HG03175 (cell line): ENCODE results near the gene ADGRF1.
A peak's percentile ranks its signal among the peaks of the same experiment; 100 is the strongest.
"Not testable (repeated sequence)": the region's sequence is repeated elsewhere in the genome, so short reads cannot be mapped to it uniquely, and the experiment has no call there.

ENCODE experiments used
- ATAC-seq: cut with Tn5 transposase; IDR thresholded peaks from one replicate; pipeline ENCODE4 v1.9.1; 2021; ENCODE audit warnings: mild to moderate bottlenecking, moderate library complexity; ENCODE audit not compliant: unreplicated experiment

Gene ADGRF1

DNA sequence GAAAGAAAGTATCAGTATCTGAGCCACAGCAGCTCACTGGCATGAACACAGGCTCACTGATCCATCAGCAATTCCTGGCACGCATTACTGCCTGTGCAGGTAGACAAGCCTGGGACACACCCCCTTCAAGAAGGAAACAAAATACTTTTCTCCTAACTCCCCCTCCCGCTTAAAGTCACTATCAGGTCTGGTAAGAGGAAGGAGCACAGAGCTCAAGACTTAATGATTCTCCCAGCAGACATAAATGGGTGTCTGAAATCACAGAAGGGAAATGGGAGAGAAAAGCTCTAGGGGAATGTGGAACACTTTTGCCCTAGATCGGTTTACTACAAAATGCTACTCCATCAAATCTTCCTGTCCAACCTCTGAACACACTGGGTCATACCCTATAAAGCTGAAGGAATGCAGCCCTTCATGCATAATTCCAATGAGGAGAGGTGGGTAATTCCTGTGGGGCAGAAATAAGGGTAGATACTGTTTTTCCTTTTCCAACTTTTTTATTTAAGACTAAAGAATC lies at the start of gene ADGRF1:
Gene ADGRF1 (minus strand): TSS at position 58 of the 517 bp plus-strand sequence. CDS start 13,271 bp downstream, outside the sequence.
- ATAC-seq = no peak

GRCh38 chr6:47090881-47091280 lies 48.7 kb upstream of the ADGRF1 start:
- no peak for ATAC-seq

- ATAC-seq = not testable (repeated sequence)
These were observed 47.3 kb upstream of the ADGRF1 start for GRCh38 chr6:47089473-47089872.

DNA sequence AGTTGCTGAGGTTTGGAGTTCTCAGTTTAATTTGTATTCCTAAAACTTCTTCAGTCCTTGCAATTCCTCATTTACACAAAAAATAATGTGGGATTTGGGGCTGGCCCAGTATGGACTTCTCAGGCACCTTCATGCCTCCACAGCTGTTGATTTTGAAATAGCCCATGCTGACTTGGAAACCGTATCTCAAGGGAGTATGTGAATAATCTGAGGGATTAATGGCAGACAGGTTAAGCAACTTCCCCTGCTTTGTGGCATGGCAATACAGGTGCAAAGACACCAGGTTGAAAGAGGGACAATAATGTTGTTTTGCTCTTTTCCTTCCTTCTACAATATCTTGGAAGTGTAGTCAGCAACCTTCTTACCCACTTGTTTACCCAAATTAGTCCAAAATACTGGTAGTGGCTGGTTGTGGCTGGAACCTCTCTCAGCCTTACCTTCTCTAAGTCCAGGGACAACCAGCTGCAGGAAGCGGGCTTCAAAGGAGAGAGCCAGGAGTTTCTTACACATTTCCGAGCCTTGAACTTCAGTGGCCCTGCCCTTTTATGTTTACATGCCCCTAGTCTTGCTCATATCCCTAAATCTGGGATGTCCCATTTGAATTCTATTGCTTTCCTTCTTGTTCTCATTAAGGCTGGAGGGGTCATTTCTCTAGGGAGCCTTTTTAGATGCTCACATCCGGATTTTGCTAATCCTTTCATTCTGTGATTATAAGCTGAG lies 44.1 kb upstream of the ADGRF1 start:
- ATAC-seq = no peak

- ATAC-seq = no peak
These were observed 42.5 kb upstream of the ADGRF1 start for GRCh38 chr6:47084610-47085009.

DNA sequence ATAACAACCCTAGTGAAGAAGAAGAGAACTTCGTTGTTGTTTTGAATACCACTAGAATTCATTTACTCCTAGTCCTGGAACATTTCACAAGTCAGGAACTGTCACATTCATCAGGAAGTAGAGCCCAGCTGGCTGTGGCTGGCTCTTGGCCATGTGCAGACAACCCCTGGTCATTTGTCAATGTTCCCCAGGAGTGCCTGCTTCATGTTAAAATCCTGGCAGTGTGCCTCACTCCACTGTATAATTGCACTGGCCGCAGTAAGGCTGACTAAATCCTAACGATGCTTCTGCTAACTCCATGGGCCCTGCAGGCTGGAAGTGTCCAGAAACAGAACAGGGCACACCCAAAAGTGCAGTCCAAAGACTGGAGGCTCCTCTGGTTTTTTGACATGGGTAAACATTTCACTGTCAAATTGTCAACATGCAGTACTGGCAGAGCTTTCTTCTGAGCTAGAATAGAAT lies 41.5 kb upstream of the ADGRF1 start:
- no peak for ATAC-seq

DNA sequence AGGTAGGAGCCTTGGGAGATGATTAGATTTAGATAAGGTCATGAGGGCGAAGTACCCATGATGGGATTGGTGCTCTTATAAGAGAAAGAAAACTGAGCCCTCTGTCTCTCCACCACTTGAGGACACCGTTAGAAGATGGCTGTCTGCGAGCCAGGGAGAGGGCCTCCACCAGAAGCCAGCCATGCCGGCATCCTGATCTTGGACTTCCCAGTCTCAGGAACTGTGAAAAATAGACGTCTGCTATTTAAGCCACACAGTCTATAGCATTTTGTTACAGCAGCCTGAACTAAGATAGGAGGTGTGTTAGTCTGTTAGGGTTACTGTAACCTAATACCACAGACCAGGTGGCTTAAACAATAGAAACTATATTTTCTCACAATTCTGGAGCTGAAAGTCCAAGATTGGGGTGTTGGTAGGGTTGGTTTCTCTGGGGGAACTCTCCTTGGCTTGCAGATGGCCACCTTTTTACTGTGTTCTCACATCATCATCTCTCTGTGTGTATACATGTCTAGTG lies 38.0 kb upstream of the ADGRF1 start:
- ATAC-seq = no peak

- ATAC-seq = no peak
These were observed 37.5 kb upstream of the ADGRF1 start for GRCh38 chr6:47079638-47080037.

DNA sequence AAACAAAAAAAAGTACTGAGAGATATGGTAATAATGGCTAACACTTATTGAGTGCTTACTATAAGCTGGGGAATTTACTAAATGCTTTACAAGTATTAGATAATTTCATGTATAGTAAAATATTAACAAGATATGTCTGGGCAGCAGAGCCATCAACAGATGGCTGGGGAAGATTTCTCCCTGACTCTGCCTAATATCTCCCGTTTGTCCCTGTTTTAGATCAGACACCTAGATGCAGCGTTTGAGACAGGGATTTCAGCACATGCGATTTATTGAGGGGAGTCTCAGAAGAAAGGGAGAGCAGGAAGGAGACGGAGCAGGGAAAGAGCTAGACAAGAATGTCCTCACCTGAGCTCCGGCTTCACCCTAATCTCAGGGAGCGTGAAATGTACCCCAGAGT lies 36.9 kb upstream of the ADGRF1 start:
- no peak for ATAC-seq

GRCh38 chr6:47076422-47077344 lies 34.6 kb upstream of the ADGRF1 start:
- no peak for ATAC-seq

GRCh38 chr6:47075741-47076421 lies 33.7 kb upstream of the ADGRF1 start:
- ATAC-seq = no peak

- no peak for ATAC-seq
These were observed 33.0 kb upstream of the ADGRF1 start for GRCh38 chr6:47075168-47075567.

DNA sequence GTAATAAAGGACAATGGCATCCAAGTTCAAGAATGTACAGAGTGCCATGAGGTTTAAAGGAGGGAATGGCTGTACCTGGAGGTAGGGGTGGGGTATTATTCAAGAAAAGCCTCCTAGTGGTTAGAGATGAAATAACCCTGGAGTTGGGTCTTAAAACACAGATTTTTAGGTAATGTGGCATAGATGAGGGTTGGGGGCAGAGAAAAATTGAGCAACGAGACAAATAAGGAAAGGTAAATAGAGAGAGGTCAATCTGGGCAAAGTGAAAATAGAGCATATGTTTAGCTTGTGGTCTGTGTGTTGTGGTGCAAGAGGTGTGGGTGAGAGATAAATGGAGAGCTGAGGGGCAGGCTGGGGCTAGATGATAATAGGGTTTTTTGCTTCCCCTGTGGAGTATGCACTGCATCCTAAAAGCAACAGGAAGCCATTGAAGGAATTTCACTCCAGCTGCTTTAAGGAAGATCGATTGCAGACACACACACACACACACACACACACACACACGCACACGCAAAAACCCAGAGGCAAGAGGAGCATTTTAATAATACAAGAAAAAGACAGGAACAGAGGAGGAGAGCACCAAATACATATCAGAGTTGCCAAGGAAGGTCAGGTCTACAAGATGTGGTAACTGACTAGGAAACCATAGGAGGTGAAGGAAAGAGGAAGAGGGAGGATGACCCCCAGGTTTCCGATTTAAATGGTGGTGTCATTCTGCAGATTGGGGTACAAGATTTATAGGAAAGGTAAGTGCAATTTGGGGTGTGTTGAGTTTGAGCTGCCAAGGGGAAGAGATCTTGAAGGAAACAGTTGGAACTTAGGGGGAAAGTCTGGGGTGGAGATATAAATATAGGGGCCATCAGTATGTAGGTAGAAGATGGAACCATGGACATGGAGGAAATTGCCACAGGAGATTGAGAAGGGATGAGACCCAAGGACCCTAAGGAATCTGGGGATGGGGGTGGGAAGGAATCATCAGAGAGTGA lies 31.3 kb upstream of the ADGRF1 start:
- ATAC-seq = no peak

DNA sequence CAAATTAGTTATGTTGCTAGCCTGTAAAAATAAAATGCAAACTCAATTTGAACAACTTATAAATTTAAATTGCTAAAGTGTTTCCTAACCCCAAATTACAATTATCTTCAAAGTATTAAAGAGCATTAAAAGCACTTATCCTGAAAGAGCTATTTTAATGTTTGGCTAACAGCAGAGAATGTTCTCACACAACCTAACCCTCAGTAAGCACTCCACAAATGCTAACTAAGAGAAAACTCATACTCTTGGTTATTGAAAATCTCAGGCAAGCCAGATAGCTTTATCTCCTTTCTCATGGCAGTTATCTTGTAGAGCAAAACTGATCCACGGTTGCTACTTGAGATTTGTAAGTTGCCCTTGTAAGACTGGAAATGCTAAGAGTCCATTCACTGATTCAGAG lies 30.5 kb upstream of the ADGRF1 start:
- ATAC-seq = no peak

DNA sequence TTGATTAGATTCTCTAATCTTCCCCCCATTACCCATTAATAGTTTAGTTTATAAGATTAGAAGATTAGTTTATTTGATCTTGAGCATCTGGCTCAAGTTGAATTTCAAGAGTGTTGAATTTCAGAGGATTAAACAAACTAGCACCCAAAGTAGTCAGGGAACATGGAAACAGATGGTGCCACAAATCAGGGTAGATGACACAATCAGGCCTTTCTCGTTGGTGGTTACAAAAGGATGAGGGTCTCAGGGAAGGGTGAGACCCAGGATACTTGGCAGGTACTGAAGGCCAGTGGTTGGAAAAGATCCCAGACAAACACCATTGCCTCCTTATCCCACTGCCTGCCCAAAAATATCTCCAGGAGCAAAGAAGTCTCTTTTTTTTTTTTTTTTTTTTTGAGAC lies 29.5 kb upstream of the ADGRF1 start:
- no peak for ATAC-seq

DNA sequence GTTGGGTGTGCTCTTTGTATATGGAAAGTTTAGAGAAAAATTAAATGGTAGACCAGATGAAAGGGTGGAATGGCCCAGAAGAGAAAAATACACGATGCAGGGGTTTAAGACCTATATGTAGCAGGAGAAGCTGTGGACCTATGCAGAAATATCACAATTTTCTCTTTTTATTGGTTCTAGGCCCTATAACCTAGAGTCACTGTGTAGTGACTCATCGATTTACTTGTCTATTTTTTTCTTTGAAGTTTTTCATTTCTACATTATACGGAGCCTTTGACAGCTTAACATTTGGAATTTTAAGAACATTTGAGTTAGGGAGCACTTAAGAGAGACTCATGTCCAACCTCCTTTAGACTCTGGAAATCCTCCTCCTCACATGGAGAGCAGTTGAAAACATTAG lies 28.3 kb upstream of the ADGRF1 start:
- no peak for ATAC-seq

GRCh38 chr6:47069156-47069555 lies 27.0 kb upstream of the ADGRF1 start:
- no peak for ATAC-seq

- no peak for ATAC-seq
These were observed 24.3 kb upstream of the ADGRF1 start for GRCh38 chr6:47066418-47066817.

DNA sequence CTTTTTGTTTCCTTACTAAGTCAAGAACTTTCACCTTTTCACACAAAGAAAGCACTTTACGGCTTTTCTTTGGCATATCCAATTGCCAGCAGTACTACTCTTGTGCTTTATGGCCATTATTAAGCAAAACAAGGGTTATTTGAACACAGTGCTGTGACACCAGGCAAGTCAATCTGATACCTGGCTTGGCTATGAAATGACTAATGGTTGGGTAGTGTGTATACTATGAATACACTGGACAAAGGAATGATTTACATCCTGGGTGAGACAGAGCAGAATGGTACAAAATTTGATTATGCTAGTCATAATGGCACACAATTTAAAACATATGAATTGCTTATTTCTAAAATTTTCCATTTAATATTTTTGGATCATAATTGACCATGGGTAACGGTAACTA lies 22.1 kb upstream of the ADGRF1 start:
- peak; percentile 50 for ATAC-seq

GRCh38 chr6:47062346-47062745 lies 20.2 kb upstream of the ADGRF1 start:
- ATAC-seq = no peak
